Activated CD8-positive, alpha-beta memory T cell treated with anti-CD3 and anti-CD28 coated beads, Interleukin-2, amount 10 ng/mL, durations not matched to agents 7 days and 5 days (primary cell): ENCODE data around the gene CTCF. TPM values are rescaled to one million over a fixed set of nuclear protein-coding genes. Genes with fewer than 3 reads are reported as not detected.

Experiments
- ATAC-seq: fragments of 150-1000 bp; cut with Tn5 transposase; one replicate; pipeline ENCODE4 v1.10.0; 2021; ENCODE audit warnings: moderate library complexity
- CTCF ChIA-PET: fragments of 350-600 bp; sonication (Branson Sonifier 250); formaldehyde crosslinking; loops from one replicate; lab custom pipeline; 2021; ENCODE audit warnings: antibody characterized with exemption; lab: Charles Lee
- DNase-seq: peaks from one replicate; pipeline ENCODE4 v3.0.0-alpha.2; 2020
- H3K27ac Mint-ChIP-seq: one replicate; pipeline ENCODE4 v1.8.0; 2021; ENCODE audit warnings: mild to moderate bottlenecking, mixed read lengths
- H3K27me3 Mint-ChIP-seq: one replicate; pipeline ENCODE4 v1.8.0; 2021; ENCODE audit warnings: mixed read lengths
- H3K36me3 Mint-ChIP-seq: one replicate; pipeline ENCODE4 v1.8.0; 2021; ENCODE audit warnings: mild to moderate bottlenecking, mixed read lengths
- H3K4me1 Mint-ChIP-seq: one replicate; pipeline ENCODE4 v1.8.0; 2021; ENCODE audit warnings: mixed read lengths
- H3K4me3 Mint-ChIP-seq: one replicate; pipeline ENCODE4 v1.8.0; 2021; ENCODE audit warnings: mild to moderate bottlenecking, moderate library complexity, mixed read lengths
- H3K9me3 Mint-ChIP-seq: one replicate; pipeline ENCODE4 v1.8.0; 2022; ENCODE audit warnings: low read depth, mixed read lengths
- total RNA-seq, 2 experiments: library from RNA; stranded (reverse); gene quantifications; one replicate each; pipeline ENCODE4 v1.2.3, GENCODE V29; 2021

CTCF gene
- total RNA-seq, 2 experiments from 2014 or later: 74.0 to 81.8 TPM

DNA sequence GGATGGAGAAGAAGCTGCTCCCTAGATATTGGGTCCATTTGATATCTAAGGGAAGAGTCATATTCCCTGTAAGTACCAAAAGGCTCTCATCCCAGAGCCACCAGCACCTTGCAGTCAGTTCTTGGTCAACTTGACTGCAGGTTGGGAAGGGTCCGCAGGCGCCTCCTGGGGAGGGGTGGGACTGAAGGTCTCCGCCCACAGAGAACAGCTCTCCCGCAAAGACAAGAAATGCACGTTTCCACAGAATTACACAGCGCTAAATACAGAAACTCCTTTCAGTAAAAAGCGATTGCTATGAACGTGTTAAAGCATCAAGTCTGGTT, 864 bp upstream of the CTCF start:
- H3K4me3 Mint-ChIP-seq: peak overlapping the region; percentile 89

DNA sequence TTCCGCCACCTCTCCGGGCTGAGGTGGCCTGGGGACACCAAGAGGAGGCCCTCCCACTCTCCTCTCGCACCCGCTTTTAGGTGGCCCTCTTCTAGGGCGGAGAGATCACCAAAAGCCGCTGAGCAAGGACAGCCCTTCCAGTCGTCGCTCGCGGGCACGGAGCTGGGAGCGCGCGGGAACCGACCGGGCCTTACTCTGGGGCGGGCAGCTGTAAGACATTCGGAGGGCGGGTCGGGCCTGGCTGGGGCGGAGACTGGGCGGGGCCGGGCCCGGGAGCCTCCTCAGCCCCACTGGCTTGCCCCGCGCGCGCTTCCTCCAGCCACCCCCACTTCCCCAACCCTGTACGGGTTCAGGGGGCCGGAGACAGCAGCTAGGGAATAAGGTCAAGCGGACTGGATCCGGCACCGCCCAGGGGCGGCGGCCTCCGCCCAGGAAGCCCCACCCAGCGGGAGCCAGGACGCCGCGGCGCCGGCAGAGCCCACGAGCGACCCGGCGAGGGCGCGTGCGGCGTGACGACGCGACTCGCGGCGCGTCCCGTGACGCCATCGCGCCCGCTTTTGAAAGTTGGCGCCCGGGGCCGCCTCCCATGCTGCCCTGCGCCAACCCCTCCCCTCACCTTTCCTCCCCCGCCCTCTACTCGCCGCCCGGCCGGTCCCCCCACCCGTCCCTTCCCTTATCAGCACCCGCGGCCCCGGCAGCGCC, 351 bp upstream of the CTCF start:
- Mint-ChIP-seq H3K36me3 (peaks cover 8% of the 10 kb centered on the region), H3K27me3 (no peaks in the 10 kb centered on the region), H3K9me3 (no peaks in the 10 kb centered on the region), H3K27ac (peak overlapping the region; percentile 94), H3K4me1 (peaks cover 44% of the 10 kb centered on the region), H3K4me3 (peak overlapping the region; percentile 89)
- ATAC-seq: peak; percentile 88
- CTCF ChIA-PET: interaction anchor here (0.6 to 19.2 kb wide), 21 partner anchors 10 to 749 kb away, joined by 3 to 360 read pairs (median 5); partner anchors contain the start of genes ATP6V0D1, C16orf86, CARMIL2 and ENKD1
- DNase-seq: peak; percentile 100

More for the DNA sequence above, 864 bp upstream of the CTCF start:
- CTCF ChIA-PET: interaction anchor here (0.6 to 19.2 kb wide), 16 partner anchors 11 to 749 kb away, joined by 3 to 360 read pairs (median 6); partner anchors contain the start of genes ACD, ATP6V0D1, CARMIL2 and PRMT7
- ATAC-seq (no peak), DNase-seq (no peak)
- Mint-ChIP-seq H3K4me1 (peaks cover 44% of the 10 kb centered on the region), H3K9me3 (no peaks in the 10 kb centered on the region), H3K27me3 (no peaks in the 10 kb centered on the region), H3K27ac (peak overlapping the region; percentile 94), H3K36me3 (peaks cover 8% of the 10 kb centered on the region)

DNA sequence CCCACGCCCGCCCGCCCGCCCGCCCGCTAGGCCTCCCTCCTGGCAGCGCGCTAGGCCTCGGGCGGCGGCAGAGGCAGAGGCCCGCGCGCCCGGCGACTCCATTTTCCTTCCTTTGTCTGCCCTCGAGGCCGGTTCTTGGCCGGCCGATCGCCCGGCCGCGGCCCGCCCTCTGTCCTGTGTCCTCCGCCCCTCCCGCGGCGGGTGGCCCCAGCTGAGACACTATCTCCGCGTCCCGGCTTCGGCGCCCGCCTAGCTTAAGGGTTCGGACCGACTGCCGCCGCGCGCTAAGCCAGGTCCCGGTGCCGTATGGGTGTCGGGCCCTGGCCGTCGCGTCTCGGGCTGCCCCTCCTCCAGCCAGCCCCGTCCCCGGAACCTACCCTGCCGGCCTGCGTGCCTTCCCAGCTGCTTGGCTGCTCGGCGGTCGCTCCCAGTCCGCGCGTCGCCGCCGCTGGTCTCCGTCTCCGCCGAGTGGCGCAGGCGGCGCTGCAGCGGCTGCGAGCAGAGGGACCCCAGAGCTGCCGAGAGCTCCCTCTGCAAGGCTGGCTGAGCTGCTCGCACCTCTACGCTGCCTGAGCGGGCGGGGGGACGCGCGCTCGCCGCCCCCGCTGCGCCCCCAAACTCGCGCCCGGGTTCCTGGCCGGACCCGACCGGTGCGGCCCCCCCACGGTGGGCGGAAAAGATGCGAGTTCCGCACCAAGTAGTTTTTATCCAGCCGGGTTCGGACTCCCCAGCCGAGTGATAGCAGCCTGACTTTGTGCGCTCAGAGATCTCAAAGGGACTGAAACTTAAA, 787 bp downstream of the CTCF start:
- DNase-seq (peak; percentile 74), ATAC-seq (peak; percentile 4)
- Mint-ChIP-seq H3K27ac (peak overlapping the region; percentile 91), H3K27me3 (no peaks in the 10 kb centered on the region), H3K36me3 (peaks cover 8% of the 10 kb centered on the region), H3K4me1 (peaks cover 40% of the 10 kb centered on the region), H3K9me3 (no peaks in the 10 kb centered on the region), H3K4me3 (peak overlapping the region; percentile 84)
- CTCF ChIA-PET: interaction anchor here (0.7 to 19.2 kb wide), 18 partner anchors 9 to 523 kb away, joined by 3 to 360 read pairs (median 6); partner anchors contain the start of genes ACD, ATP6V0D1 and CARMIL2

DNA sequence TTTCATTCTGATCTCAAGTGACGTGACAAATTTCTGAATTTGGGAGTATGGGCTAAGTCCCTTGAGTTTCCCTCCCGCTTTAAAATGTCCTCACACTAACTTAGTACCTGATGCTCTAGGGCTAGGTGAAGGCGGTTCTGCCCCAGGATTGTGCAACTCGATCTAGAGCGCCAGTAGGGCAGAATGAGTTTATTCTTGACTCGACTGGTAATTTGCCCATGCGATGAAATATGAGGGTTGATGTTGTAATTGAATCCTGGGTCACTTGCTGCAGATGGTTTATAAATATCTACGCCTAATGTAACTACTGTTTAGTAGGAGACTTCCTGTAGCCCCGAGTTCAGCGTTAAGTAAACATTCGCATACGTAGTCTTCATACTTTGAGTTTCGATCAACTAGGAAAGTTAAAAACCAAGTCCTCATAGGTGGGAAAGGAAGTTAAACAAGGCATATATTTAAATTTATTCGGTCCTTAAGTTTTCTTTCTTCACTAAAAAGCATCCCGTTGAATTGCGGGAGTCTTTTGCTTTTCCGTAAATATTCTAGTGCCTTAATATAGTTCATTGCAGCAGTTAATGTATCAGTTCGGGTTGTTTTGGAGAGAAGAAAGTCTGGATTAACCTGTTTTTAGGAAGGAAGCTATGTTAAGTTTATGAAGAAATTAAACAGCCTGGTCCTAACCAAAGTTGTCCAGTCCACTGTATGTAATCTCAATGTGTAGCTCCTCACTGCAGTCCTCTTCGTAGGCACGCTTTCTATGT, 1.6 kb downstream of the CTCF start:
- H3K27me3 Mint-ChIP-seq: no peaks in the 10 kb centered on the region
- CTCF ChIA-PET: interaction anchor here (0.6 to 19.2 kb wide), 17 partner anchors 9 to 96 kb away, joined by 3 to 360 read pairs (median 7); partner anchors contain the start of genes ACD, ATP6V0D1 and CARMIL2
- DNase-seq (peak; percentile 64), ATAC-seq (no peak)
- peak overlapping the region; percentile 84 for H3K4me3 Mint-ChIP-seq
- peak overlapping the region; percentile 91 for H3K27ac Mint-ChIP-seq
- H3K36me3 Mint-ChIP-seq: peaks cover 8% of the 10 kb centered on the region
- peaks cover 40% of the 10 kb centered on the region for H3K4me1 Mint-ChIP-seq
- H3K9me3 Mint-ChIP-seq: no peaks in the 10 kb centered on the region

DNA sequence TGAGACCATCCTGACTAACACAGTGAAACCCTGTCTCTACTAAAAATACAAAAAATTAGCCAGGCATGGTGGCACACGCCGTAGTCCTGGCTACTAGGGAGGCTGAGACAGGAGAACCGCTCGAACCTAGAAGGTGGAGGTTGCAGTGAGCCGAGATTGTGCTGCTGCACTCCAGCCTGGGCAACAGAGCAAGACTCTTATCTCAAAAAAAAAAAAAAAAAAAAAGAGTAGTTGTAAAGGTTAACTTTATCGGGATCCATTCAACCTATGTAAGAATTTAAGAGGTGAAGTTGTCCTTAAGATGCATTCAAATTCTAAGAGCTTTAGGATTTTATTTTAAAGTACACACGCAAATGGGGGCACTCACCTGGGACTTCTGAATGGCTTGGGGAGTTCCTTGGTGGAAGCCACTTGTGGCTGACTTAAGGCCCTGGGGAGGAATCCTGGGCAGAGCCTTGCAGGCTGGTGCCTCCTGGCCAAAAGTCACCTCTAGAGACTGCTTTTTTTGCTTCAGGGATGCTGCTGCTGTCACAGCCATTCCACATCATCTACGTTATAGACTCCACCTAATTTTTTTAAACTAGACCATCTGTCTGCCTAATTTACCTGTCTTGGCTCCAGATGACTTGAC, 3.3 kb downstream of the CTCF start:
- ATAC-seq (no peak), DNase-seq (no peak)
- Mint-ChIP-seq H3K36me3 (peaks cover 2% of the 10 kb centered on the region), H3K4me1 (peaks cover 32% of the 10 kb centered on the region), H3K27ac (peak overlapping the region; percentile 36), H3K27me3 (no peaks in the 10 kb centered on the region), H3K4me3 (no peak overlapping the region), H3K9me3 (no peaks in the 10 kb centered on the region)
- CTCF ChIA-PET: interaction anchor here (19.2 kb wide), 1 partner anchor 16 kb away, joined by 360 read pairs; no protein-coding TSS in a partner anchor

DNA sequence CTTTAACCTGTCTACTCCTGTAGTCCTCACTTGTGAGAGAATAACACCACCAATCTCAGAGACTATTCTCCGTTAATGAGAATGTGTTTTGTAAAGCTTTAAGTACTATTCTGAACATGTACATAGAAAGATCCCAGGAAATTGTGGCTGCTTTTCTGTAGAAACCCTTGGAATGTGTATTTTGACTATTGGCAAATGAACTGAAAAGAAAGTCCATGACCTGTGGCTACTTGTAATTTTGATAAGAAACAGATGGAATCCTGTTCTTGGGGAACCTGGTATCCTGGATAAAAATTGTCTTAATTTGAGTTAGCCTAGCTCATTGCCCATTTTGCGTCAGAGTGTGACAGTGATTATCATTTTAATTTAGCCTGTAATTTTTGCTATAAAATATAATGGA, 9.1 kb downstream of the CTCF start:
- no peak overlapping the region for H3K4me3 Mint-ChIP-seq
- ATAC-seq (no peak), DNase-seq (no peak)
- H3K4me1 Mint-ChIP-seq: peaks cover 12% of the 10 kb centered on the region
- H3K9me3 Mint-ChIP-seq: no peaks in the 10 kb centered on the region
- no peak overlapping the region for H3K27ac Mint-ChIP-seq
- no peaks in the 10 kb centered on the region for H3K27me3 Mint-ChIP-seq
- H3K36me3 Mint-ChIP-seq: peaks cover 37% of the 10 kb centered on the region
- CTCF ChIA-PET: interaction anchor here (1.0 to 19.2 kb wide), 3 partner anchors 9 to 74 kb away, joined by 3 to 360 read pairs (median 9); partner anchors contain the start of genes CARMIL2 and CTCF

DNA sequence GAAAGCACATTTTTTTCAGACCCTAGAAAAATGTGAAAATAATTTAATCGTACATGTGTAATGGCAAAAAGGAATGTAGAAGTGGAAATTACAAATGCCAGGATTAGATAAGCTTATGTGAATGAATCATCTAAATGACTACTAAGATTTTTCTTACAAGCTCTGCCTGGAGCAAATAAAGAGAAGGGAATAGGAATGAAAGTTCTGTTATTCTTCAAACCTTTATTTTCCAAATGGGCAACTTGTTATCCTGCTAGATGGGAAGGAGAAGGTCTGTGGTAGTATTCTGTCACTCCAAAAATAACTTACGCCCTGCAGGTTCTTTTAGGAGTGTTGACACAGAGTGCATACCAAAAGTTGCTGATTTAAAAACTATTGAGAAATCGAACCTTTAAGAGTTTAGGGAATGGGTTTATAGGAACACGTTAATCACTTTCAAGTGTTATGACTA, 9.7 kb downstream of the CTCF start:
- Mint-ChIP-seq H3K36me3 (peaks cover 40% of the 10 kb centered on the region), H3K27me3 (no peaks in the 10 kb centered on the region), H3K27ac (no peak overlapping the region), H3K4me1 (peaks cover 8% of the 10 kb centered on the region), H3K9me3 (no peaks in the 10 kb centered on the region), H3K4me3 (no peak overlapping the region)
- CTCF ChIA-PET: interaction anchor here (0.7 to 19.2 kb wide), 5 partner anchors 9 to 73 kb away, joined by 3 to 360 read pairs (median 4); partner anchors contain the start of genes CARMIL2 and CTCF
- no peak for DNase-seq
- no peak for ATAC-seq

DNA sequence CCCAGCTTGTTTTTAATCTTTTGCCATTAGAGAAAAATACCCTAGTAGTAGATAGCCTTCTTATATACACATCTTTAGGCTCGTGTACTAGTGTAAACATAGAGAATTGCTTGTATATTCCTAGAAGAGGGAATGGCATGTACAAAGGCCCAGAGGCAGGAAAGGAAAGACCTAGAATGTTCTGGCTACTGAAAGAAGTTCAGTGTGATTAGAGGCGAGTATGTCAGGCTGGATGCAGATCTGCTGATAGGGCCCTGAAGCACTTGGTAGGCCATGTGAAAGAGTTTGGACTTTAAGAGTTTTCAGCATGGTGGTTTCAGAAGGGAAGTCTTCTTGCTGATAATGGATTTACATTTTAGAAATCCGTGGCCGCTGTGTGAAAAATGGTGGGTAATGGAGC, 17.4 kb downstream of the CTCF start:
- Mint-ChIP-seq H3K36me3 (peaks cover 30% of the 10 kb centered on the region), H3K4me1 (peaks cover 6% of the 10 kb centered on the region), H3K4me3 (no peak overlapping the region), H3K9me3 (no peaks in the 10 kb centered on the region), H3K27ac (no peak overlapping the region), H3K27me3 (no peaks in the 10 kb centered on the region)
- ATAC-seq: no peak
- CTCF ChIA-PET: interaction anchor here (0.8 to 1.2 kb wide), 4 partner anchors 17 to 65 kb away, joined by 3 to 5 read pairs (median 4); partner anchors contain the start of genes CARMIL2 and CTCF
- DNase-seq: no peak

DNA sequence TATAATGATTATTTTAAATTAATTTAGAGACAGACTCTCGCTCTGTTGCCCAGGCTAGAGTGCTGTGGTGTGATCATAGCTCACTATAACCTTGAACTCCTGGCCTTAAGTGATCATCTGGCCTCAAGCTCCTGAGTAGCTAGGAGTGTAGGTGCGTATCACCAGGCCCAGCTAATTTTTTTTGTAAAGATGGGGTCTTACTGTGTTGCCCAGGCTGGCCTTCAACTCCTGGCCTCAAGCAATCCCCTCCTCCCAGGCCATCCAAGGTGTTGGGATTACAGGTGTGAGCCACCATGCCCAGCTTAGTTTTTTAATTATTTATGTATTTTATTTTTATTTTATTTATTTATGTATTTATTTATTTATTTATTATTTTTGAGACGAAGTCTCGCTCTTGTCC, 17.9 kb downstream of the CTCF start:
- no peak for DNase-seq
- no peaks in the 10 kb centered on the region for H3K9me3 Mint-ChIP-seq
- peaks cover 26% of the 10 kb centered on the region for H3K36me3 Mint-ChIP-seq
- peaks cover 7% of the 10 kb centered on the region for H3K4me1 Mint-ChIP-seq
- no peak for ATAC-seq
- H3K27me3 Mint-ChIP-seq: no peaks in the 10 kb centered on the region
- CTCF ChIA-PET: interaction anchor here (0.6 to 1.1 kb wide), 5 partner anchors 18 to 354 kb away, joined by 3 to 5 read pairs (median 3); partner anchors contain the start of genes CARMIL2 and CTCF
- no peak overlapping the region for H3K27ac Mint-ChIP-seq
- no peak overlapping the region for H3K4me3 Mint-ChIP-seq

DNA sequence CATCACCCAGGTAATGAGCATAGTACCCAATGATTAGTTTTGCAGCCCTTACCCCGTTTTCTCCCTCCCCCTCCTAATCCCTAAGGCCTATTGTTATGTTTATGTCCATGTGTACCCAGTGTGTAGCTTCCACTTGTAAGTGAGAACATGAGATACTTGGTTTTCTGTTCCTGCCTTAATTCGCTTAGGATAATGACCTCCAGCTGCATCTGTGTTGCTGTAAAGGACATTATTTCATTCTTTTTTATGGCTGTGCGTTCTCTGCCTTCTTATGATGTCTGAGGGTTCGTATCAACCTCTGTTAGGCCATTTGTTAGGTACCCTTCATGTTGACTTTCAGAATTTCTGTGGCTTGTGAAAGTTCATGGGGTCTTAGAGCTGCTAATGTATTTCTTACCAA, 31.0 kb downstream of the CTCF start:
- H3K27ac Mint-ChIP-seq: no peak overlapping the region

DNA sequence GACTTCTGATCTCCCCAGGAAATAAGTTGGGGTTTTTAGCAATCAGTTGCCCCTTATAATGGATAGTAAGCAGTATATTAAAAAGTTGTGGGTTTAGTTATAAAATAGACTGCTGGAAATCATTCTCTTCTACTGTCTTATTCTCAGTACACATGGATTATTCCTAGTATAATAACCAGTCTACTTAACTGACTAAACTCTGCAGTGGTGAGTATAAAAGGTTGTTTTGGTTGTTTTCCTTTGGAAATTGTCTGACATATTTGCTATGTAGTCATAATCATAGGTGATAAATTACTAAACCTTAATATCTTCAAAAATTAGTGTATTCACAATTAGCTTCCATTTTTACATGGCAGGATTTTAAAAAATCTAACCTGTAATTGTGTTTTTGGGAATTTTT, 31.4 kb downstream of the CTCF start:
- Mint-ChIP-seq H3K36me3 (peaks cover 3% of the 10 kb centered on the region), H3K4me1 (peaks cover 29% of the 10 kb centered on the region), H3K9me3 (no peaks in the 10 kb centered on the region)

More for the DNA sequence above, 31.0 kb downstream of the CTCF start:
- CTCF ChIA-PET: interaction anchor here (0.6 to 1.9 kb wide), 5 partner anchors 8 to 72 kb away, joined by 3 to 5 read pairs (median 4); no protein-coding TSS in a partner anchor
- H3K4me3 Mint-ChIP-seq: no peak overlapping the region
- peaks cover 3% of the 10 kb centered on the region for H3K36me3 Mint-ChIP-seq
- no peaks in the 10 kb centered on the region for H3K9me3 Mint-ChIP-seq
- no peak for DNase-seq
- ATAC-seq: no peak
- H3K4me1 Mint-ChIP-seq: peaks cover 29% of the 10 kb centered on the region
- H3K27me3 Mint-ChIP-seq: no peaks in the 10 kb centered on the region

More for the DNA sequence above, 31.4 kb downstream of the CTCF start:
- ATAC-seq (no peak), DNase-seq (no peak)
- Mint-ChIP-seq H3K27me3 (no peaks in the 10 kb centered on the region), H3K27ac (no peak overlapping the region), H3K4me3 (no peak overlapping the region)
- CTCF ChIA-PET: interaction anchor here (0.6 to 1.4 kb wide), 5 partner anchors 9 to 19 kb away, joined by 3 to 4 read pairs (median 3); no protein-coding TSS in a partner anchor
